ENCODE data around the gene PLS3.
A peak's percentile ranks its signal among the peaks of the same experiment; 100 is the strongest.

PLS3 gene, protein sequence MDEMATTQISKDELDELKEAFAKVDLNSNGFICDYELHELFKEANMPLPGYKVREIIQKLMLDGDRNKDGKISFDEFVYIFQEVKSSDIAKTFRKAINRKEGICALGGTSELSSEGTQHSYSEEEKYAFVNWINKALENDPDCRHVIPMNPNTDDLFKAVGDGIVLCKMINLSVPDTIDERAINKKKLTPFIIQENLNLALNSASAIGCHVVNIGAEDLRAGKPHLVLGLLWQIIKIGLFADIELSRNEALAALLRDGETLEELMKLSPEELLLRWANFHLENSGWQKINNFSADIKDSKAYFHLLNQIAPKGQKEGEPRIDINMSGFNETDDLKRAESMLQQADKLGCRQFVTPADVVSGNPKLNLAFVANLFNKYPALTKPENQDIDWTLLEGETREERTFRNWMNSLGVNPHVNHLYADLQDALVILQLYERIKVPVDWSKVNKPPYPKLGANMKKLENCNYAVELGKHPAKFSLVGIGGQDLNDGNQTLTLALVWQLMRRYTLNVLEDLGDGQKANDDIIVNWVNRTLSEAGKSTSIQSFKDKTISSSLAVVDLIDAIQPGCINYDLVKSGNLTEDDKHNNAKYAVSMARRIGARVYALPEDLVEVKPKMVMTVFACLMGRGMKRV

GRCh38 chrX:115560978-115561604 is at the start of gene PLS3:
PLS3 (plus strand) TSS chrX:115561174; CDS start chrX:115610251, 49,077 bp downstream.
- TF ChIP-seq CTCF (IDR thresholded peaks at IDR 0.05; ENCODE audit: low read depth, low read length) = no peak
- Histone ChIP-seq H3K9me3 (ENCODE audit: severe bottlenecking) (no peaks in the 10 kb centered on the region), H3K27me3 (ENCODE audit: insufficient read depth, low read depth, severe bottlenecking) (peaks cover 45% of the 10 kb centered on the region), H3K4me3 (ENCODE audit: low read depth, low read length) (peak within 1 kb of the TSS; percentile 60), H3K27ac (peak within 1 kb of the TSS; percentile 63), H3K36me3 (no peaks in the 10 kb centered on the region)
- DNase-seq = peak; percentile 84

DNA sequence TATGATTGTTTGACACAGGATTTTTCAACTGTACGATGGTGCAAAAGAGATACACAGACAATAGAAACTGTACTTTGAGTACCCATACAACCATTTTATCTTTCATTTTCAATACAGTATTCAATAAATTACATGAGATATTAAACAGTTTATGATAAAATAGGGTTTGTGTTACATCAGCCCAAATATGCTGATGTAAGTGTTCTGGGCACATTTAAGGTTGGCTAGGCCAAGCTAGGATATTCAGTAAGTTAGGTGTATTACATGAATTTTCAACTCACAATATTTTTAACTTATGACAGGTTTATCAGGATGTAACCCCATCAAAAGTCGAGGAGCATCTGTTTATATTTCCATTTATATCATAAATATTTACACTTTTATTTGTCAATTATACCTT is 42.9 kb upstream of the PLS3 start:
- no peaks in the 10 kb centered on the region for H3K36me3 ChIP-seq
- peaks cover 6% of the 10 kb centered on the region for H3K27me3 ChIP-seq (ENCODE audit: insufficient read depth, low read depth, severe bottlenecking)
- DNase-seq = no peak
- no peak overlapping the region for H3K4me3 ChIP-seq (ENCODE audit: low read depth, low read length)
- no peak for TF ChIP-seq CTCF (IDR thresholded peaks at IDR 0.05; ENCODE audit: low read depth, low read length)
- H3K9me3 ChIP-seq (ENCODE audit: severe bottlenecking) = peaks cover 4% of the 10 kb centered on the region
- no peak overlapping the region for H3K27ac ChIP-seq

DNA sequence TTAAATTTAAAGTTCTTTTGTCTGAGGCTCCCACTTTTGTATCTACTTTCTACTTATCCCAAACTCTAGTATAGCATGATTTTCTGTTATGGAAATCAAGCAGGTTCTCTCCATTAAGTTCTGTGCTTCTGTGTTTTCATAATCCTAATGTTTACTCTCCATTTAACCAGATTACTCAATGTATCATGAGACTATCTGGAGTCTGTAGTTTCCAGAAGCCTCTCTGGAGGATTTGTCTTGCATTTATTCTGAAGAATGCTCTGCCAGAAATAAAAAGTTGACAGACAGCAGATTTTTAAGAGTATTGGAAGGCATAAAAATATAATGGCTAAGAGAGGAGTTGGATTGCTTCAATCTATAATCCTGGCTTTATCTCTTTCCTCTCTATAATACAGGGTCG is 39.2 kb upstream of the PLS3 start:
- TF ChIP-seq CTCF (IDR thresholded peaks at IDR 0.05; ENCODE audit: low read depth, low read length) = no peak
- no peak for DNase-seq

GRCh38 chrX:115522952-115523351 is 38.0 kb upstream of the PLS3 start:
- Histone ChIP-seq H3K36me3 (no peaks in the 10 kb centered on the region), H3K9me3 (ENCODE audit: severe bottlenecking) (no peaks in the 10 kb centered on the region), H3K4me3 (ENCODE audit: low read depth, low read length) (no peak overlapping the region), H3K27ac (no peak overlapping the region), H3K27me3 (ENCODE audit: insufficient read depth, low read depth, severe bottlenecking) (peaks cover 3% of the 10 kb centered on the region)
- no peak for DNase-seq
- TF ChIP-seq CTCF (IDR thresholded peaks at IDR 0.05; ENCODE audit: low read depth, low read length) = no peak

More for the DNA sequence above, 39.2 kb upstream of the PLS3 start:
- no peaks in the 10 kb centered on the region for H3K36me3 ChIP-seq
- no peaks in the 10 kb centered on the region for H3K9me3 ChIP-seq (ENCODE audit: severe bottlenecking)
- no peak overlapping the region for H3K27ac ChIP-seq
- peaks cover 3% of the 10 kb centered on the region for H3K27me3 ChIP-seq (ENCODE audit: insufficient read depth, low read depth, severe bottlenecking)
- no peak overlapping the region for H3K4me3 ChIP-seq (ENCODE audit: low read depth, low read length)

- Histone ChIP-seq H3K27me3 (ENCODE audit: insufficient read depth, low read depth, severe bottlenecking) (peaks cover 3% of the 10 kb centered on the region), H3K36me3 (no peaks in the 10 kb centered on the region), H3K27ac (no peak overlapping the region), H3K4me3 (ENCODE audit: low read depth, low read length) (no peak overlapping the region), H3K9me3 (ENCODE audit: severe bottlenecking) (no peaks in the 10 kb centered on the region)
- DNase-seq = no peak
- TF ChIP-seq CTCF (IDR thresholded peaks at IDR 0.05; ENCODE audit: low read depth, low read length) = no peak
Observed at GRCh38 chrX:115525486-115525885, 35.5 kb upstream of the PLS3 start.
